Vagina (tissue), 1 donor: ENCODE results near the gene DCTN1. TPM values are rescaled to one million over a fixed set of nuclear protein-coding genes. Genes with fewer than 3 reads are reported as not detected.

ENCODE experiments used
- small RNA-seq: library from RNA; depleted of rRNA; stranded (forward); fragments of <200 nt; gene quantifications from one replicate; pipeline ENCODE3, GENCODE V24; 2016
- total RNA-seq: library from RNA; depleted of rRNA; stranded (reverse); fragments of >200 nt; gene quantifications from one replicate; pipeline ENCODE4 v1.2.3, GENCODE V29; 2016

The DCTN1 gene
- total RNA-seq, 1 donor from 2014 or later, result 95.0 TPM

Small RNAs within 50 kb of the gene (small RNA-seq; reads per million reads assigned to genes)
- gene RNU6-542P, result not detected
- not detected for gene TAF13P2

Other genes starting within 250 kb of the DCTN1 start
- 59.7 TPM for gene BOLA3, start 232.4 kb downstream of the DCTN1 start, total RNA-seq
- 68.5 TPM for gene MOB1A, start 201.4 kb downstream of the DCTN1 start, total RNA-seq
- gene MTHFD2, start 181.7 kb downstream of the DCTN1 start, total RNA-seq, result 55.7 TPM
- 4.4 TPM for gene SLC4A5, start 36.9 kb downstream of the DCTN1 start, total RNA-seq
- 2.7 TPM for gene C2orf81, start 41.3 kb upstream of the DCTN1 start, total RNA-seq
- 8.8 TPM for gene WDR54, start 41.4 kb upstream of the DCTN1 start, total RNA-seq
- gene RTKN, start 61.6 kb upstream of the DCTN1 start, total RNA-seq, result 24.6 TPM
- 32.7 TPM for gene INO80B, start 74.8 kb upstream of the DCTN1 start, total RNA-seq
- gene WBP1, start 78.1 kb upstream of the DCTN1 start, total RNA-seq, result 63.1 TPM
- gene MOGS, start 85.1 kb upstream of the DCTN1 start, total RNA-seq, result 23.6 TPM
- gene MRPL53, start 92.4 kb upstream of the DCTN1 start, total RNA-seq, result 40.3 TPM
- 41.3 TPM for gene CCDC142, start 102.7 kb upstream of the DCTN1 start, total RNA-seq
- gene TTC31, start 102.8 kb upstream of the DCTN1 start, total RNA-seq, result 11.8 TPM
- gene LBX2, start 119.3 kb upstream of the DCTN1 start, total RNA-seq, result not detected
- 14.7 TPM for gene PCGF1, start 127.4 kb upstream of the DCTN1 start, total RNA-seq
- gene TLX2, start 134.1 kb upstream of the DCTN1 start, total RNA-seq, result 6.6 TPM
- 9.6 TPM for gene DQX1, start 145.9 kb upstream of the DCTN1 start, total RNA-seq
- gene AUP1, start 149.4 kb upstream of the DCTN1 start, total RNA-seq, result 124 TPM
- 24.3 TPM for gene HTRA2, start 149.6 kb upstream of the DCTN1 start, total RNA-seq
- 6.1 TPM for gene LOXL3, start 173.6 kb upstream of the DCTN1 start, total RNA-seq
- 20.1 TPM for gene DOK1, start 174.4 kb upstream of the DCTN1 start, total RNA-seq